GM12878 (cell line): Measurements from ENCODE around the gene DCTPP1. TPM values are rescaled to one million over a fixed set of nuclear protein-coding genes. Genes with fewer than 3 reads are reported as not detected.
"Not testable (repeated sequence)": the region's sequence is repeated elsewhere in the genome, so short reads cannot be mapped to it uniquely, and the experiment has no call there.

ENCODE experiments used
- ATAC-seq: fragments of 200-7000 bp; cut with Tn5 transposase; 3 replicates; pipeline ENCODE4 v1.9.1; 2020; ENCODE audit warnings: mild to moderate bottlenecking, moderate library complexity
- BruUV-seq: library from RNA; stranded (reverse); fragments of 400-500 nt; replicated peaks from 2 replicates; lab custom pipeline; 2021; lab: Mats Ljungman, UMichigan
- CTCF ChIA-PET: fragments of 300-600 bp; sonication (Branson Sonifier 250); formaldehyde crosslinking; extraction: SDS; loops from one replicate; lab custom pipeline; 2021; ENCODE audit warnings: inconsistent platforms; lab: Yijun Ruan, JAX
- POLR2A ChIA-PET: fragments of 350-600 bp; formaldehyde crosslinking; extraction: SDS; loops from one replicate; lab custom pipeline; 2021; ENCODE audit warnings: inconsistent platforms; lab: Charles Lee
- RAD21 ChIA-PET: fragments of 300-600 bp; sonication (Branson Sonifier 250); formaldehyde crosslinking; loops from one replicate; lab custom pipeline; 2023; ENCODE audit warnings: antibody characterized with exemption; ENCODE audit not compliant: unreplicated experiment; lab: Charles Lee
- SMC1A ChIA-PET: fragments of 300-600 bp; sonication (Branson Sonifier 250); formaldehyde crosslinking; loops from one replicate; lab custom pipeline; 2023; ENCODE audit not compliant: unreplicated experiment, uncharacterized antibody; lab: Charles Lee
- DNase-seq: peaks from one replicate; pipeline ENCODE4 v3.0.0-alpha.2; 2011; ENCODE audit warnings: low read depth, low spot score
- FAIRE-seq: peaks from 3 replicates; lab custom pipeline; 2011; peaks lifted over from hg19 to GRCh38; lab: Jason Lieb, UNC
- H2AFZ ChIP-seq: 2 replicates; pipeline ENCODE4 v1.6.0; 2011; ENCODE audit warnings: low read depth, low read length, control low read depth; ENCODE audit not compliant: control insufficient read depth
- H3K27ac ChIP-seq: 2 replicates; pipeline ENCODE4 v1.5.1; 2011; ENCODE audit warnings: control low read depth; ENCODE audit not compliant: control insufficient read depth, insufficient read depth
- H3K27me3 ChIP-seq, 2 experiments: replicated peaks in 1 of 2; 2 replicates each; pipeline versions ENCODE4 v1.6.0 to v1.6.1; 2011; ENCODE audit warnings: low read length in 1 of 2; ENCODE audit not compliant: control insufficient read depth in 2 of 2, insufficient read depth in 2 of 2
- H3K36me3 ChIP-seq, 2 experiments: 2 replicates each; pipeline ENCODE4 v1.5.1; 2011; ENCODE audit warnings: low read length in 1 of 2; ENCODE audit not compliant: control insufficient read depth in 2 of 2, insufficient read depth in 2 of 2
- H3K4me1 ChIP-seq: 2 replicates; pipeline ENCODE4 v1.6.1; 2011; ENCODE audit warnings: mild to moderate bottlenecking, low read length, moderate library complexity, mixed read lengths; ENCODE audit not compliant: control insufficient read depth, insufficient read depth
- H3K4me2 ChIP-seq: 2 replicates; pipeline ENCODE4 v1.6.0; 2011; ENCODE audit warnings: control low read depth; ENCODE audit not compliant: control insufficient read depth, insufficient read depth
- H3K4me3 ChIP-seq: fragments of 200-600 bp; sonication (generic); 2 replicates; pipeline ENCODE4 v1.5.1; 2016
- H3K79me2 ChIP-seq: 2 replicates; pipeline ENCODE4 v1.6.0; 2011; ENCODE audit warnings: low read length; ENCODE audit not compliant: control insufficient read depth, insufficient read depth
- H3K9ac ChIP-seq: 2 replicates; pipeline ENCODE4 v1.8.0; 2011; ENCODE audit warnings: low read length, control low read depth, mixed read lengths; ENCODE audit not compliant: control insufficient read depth, insufficient read depth
- H3K9me3 ChIP-seq: replicated peaks from 3 replicates; pipeline ENCODE4 v1.5.1; 2011; ENCODE audit warnings: mild to moderate bottlenecking, low read length; ENCODE audit not compliant: control insufficient read depth, insufficient read depth
- H4K20me1 ChIP-seq: 2 replicates; pipeline ENCODE4 v1.6.0; 2011; ENCODE audit not compliant: control insufficient read depth, insufficient read depth
- BCL11A ChIP-seq: IDR thresholded peaks from 2 replicates; pipeline ENCODE4 v1.6.1; 2011; ENCODE audit warnings: low read depth, low read length
- EED ChIP-seq: sonication (generic); IDR thresholded peaks from 2 replicates; pipeline ENCODE4 v1.6.1; 2016; ENCODE audit warnings: antibody characterized with exemption, low read depth
- EZH2 ChIP-seq: IDR thresholded peaks from 2 replicates; pipeline ENCODE4 v1.6.1; 2012; ENCODE audit warnings: low read depth, mild to moderate bottlenecking, control low read depth, inconsistent platforms, low read length, borderline replicate concordance; ENCODE audit not compliant: control insufficient read depth
- HDAC6 ChIP-seq: fragments of 200-600 bp; sonication (generic); IDR thresholded peaks from one replicate; pipeline ENCODE4 v1.8.0; 2017; ENCODE audit warnings: antibody characterized with exemption; ENCODE audit not compliant: unreplicated experiment
- POLR2A ChIP-seq: IDR thresholded peaks from 2 replicates; pipeline ENCODE4 v1.6.1; 2011; ENCODE audit warnings: low read depth, mild to moderate bottlenecking, low read length
- SIX5 ChIP-seq: IDR thresholded peaks from 2 replicates; pipeline ENCODE4 v1.6.1; 2011; ENCODE audit warnings: mild to moderate bottlenecking, low read depth, low read length, moderate library complexity; ENCODE audit not compliant: severe bottlenecking
- SPI1 ChIP-seq: IDR thresholded peaks from 2 replicates; pipeline ENCODE4 v1.6.1; 2011; ENCODE audit warnings: low read depth, mild to moderate bottlenecking, low read length, moderate library complexity, borderline replicate concordance; ENCODE audit not compliant: insufficient read depth
- WGBS: methylation state at CpG from one replicate; pipeline ENCODE4 v1.1.6; 2016; ENCODE audit warnings: low lambda C conversion rate; ENCODE audit not compliant: insufficient replicate concordance, insufficient coverage; ENCODE audit errors: missing lambda C conversion rate; 5-methylcytosine and 5-hydroxymethylcytosine counted together
- in situ Hi-C: fragments of 300-500 bp; cut with MboI; formaldehyde crosslinking; loops from 9 replicates; pipeline ENCODE4 v1.14.3; 2018; ENCODE audit warnings: mixed read lengths
- intact Hi-C: fragments of 100-400 bp; cut with micrococcal nuclease; formaldehyde crosslinking; loops from one replicate; pipeline ENCODE4 v1.14.2; 2022; ENCODE audit not compliant: unreplicated experiment
- polyA plus RNA-seq, 11 experiments: library from polyadenylated mRNA; depleted of rRNA in 4 of 11; unstranded in 6 of 11; stranded (reverse) in 5 of 11; fragments of >200 nt; fragmentation: Nextera tagmentation in 4 of 11; fragmentation: Illumina TruSeq in 1 of 11; extraction: Ambion mirVana in 4 of 11; extraction: Trizol in 1 of 11; gene quantifications; 1 replicate in 1 of 11; 2 replicates in 10 of 11; pipeline versions ENCODE4 v1.2.1 to v1.2.3, GENCODE V29; 2011 to 2016; ENCODE audit warnings: inconsistent platforms in 2 of 11, missing spikeins in 2 of 11, low read depth in 1 of 11
- total RNA-seq, 4 experiments: library from RNA; depleted of rRNA in 3 of 4; stranded (reverse); fragments of >200 nt in 3 of 4; fragmentation: Illumina TruSeq in 1 of 4; extraction: Trizol in 1 of 4; gene quantifications; 2 replicates each; pipeline versions ENCODE4 v1.2.1 to v1.2.3, GENCODE V29; 2013 to 2021

Gene DCTPP1
- total and polyA plus RNA-seq, 10 of the 15 experiments (the other 5 are each of a cell fraction or from before 2014, with no cell fraction given), result 72.1 to 266 (median 157) TPM

DNA sequence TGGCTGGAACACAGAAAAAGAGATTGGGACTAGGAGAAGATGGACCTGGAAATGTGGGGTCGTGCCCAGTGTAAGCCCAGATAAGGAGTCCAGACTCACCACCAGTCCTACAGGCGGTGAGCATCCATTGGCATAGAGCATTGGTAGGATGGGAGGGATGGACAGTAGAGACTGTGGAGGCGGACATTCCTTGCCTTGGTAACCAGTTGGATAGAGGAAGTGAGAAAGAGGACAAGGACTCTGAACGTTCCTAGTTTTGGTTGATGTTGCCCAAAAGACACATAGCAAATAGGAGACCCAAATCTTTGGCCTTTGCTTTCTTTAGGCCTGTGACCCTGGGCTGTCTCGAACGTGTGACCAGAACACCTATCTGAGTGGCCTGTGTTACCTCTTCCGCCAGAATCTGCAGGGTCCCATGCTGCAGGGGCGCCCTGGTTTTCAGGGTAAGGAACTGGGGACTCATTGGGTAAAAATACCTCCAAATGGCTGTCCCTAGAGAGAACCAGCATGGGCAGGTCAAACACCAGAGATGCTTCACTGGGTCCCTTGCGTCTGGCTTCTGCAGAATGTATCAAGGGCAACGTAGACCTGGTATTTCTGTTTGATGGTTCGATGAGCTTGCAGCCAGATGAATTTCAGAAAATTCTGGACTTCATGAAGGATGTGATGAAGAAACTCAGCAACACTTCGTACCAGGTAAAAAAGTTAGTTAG is 49.1 kb upstream of the DCTPP1 start:
- in situ Hi-C loops, result no loop called here
- RAD21 ChIA-PET, result interaction anchor here (0.8 to 2.1 kb wide), 3 partner anchors 22 to 92 kb away, joined by 3 to 4 read pairs (median 3); partner anchors contain the start of gene ZNF688
- H3K9me3 ChIP-seq, result no peaks in the 10 kb centered on the region
- H3K4me2 ChIP-seq, result no peak overlapping the region
- no peaks in the 10 kb centered on the region for H4K20me1 ChIP-seq
- no peak for DNase-seq
- TF ChIP-seq POLR2A (peak; percentile 35; the same call in 1 of the 2 replicates), BCL11A (no peak), SIX5 (no peak), EZH2 (no peak), EED (0 out of 2 replicates have a peak, but pooled peaks have one; percentile 14), HDAC6 (no peak), SPI1 (peak; percentile 48; the same call in 1 of the 2 replicates)
- TF ChIP-seq, all 136 proteins: peak for 3
- peaks cover 11% of the 10 kb centered on the region for H3K79me2 ChIP-seq
- ChIA-PET SMC1A (interaction anchor here (0.6 to 2.1 kb wide), 3 partner anchors 21 to 122 kb away, joined by 3 to 5 read pairs (median 5); no protein-coding TSS in a partner anchor), POLR2A (interaction anchor here (1.6 kb wide), 1 partner anchor 21 kb away, joined by 9 read pairs; no protein-coding TSS in a partner anchor), CTCF (interaction anchor here (1.0 to 1.7 kb wide), 4 partner anchors 22 to 124 kb away, joined by 3 to 10 read pairs (median 6); no protein-coding TSS in a partner anchor)
- H3K4me3 ChIP-seq, result no peak overlapping the region
- ATAC-seq (peak; percentile 5), FAIRE-seq (no peak)
- H3K36me3 ChIP-seq, result peaks cover 11 to 15% of the 10 kb centered on the region in 2 experiments
- H3K27me3 ChIP-seq, result no peaks in the 10 kb centered on the region
- no TSS peak for BruUV-seq
- 66% methylated on average over 12 of the region's 12 CpGs for WGBS
- no peak overlapping the region for H2AFZ ChIP-seq
- intact Hi-C loops, result no loop called here
- H3K9ac ChIP-seq, result no peak overlapping the region
- peaks cover 11% of the 10 kb centered on the region for H3K4me1 ChIP-seq
- H3K27ac ChIP-seq, result no peak overlapping the region

DNA sequence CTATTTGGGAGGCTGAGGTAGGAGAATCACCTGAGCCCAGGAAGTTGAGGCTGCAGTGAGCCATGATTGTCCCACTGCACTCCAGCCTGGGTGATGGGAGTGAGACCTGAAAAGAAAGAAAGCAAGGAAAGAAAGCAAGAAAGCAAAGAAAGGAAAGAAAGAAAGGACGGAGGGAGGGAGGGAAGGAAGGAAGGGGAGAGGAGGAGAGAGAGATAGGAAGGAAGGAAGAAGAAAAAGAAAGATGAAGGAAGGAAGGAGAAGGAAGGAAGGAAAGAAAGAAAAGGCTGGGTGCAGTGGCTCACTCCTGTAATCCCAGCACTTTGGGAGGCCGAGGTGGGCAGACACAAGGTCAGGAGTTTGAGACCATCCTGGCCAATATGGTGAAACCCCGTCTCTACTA is 47.9 kb upstream of the DCTPP1 start:
- intact Hi-C loops, H3K27me3 ChIP-seq, H3K27ac ChIP-seq, H3K9me3 ChIP-seq, H3K4me3 ChIP-seq, FAIRE-seq, H3K4me2 ChIP-seq, H4K20me1 ChIP-seq, DNase-seq, H2AFZ ChIP-seq, ATAC-seq, BruUV-seq, H3K9ac ChIP-seq, H3K36me3 ChIP-seq, in situ Hi-C loops: not testable (repeated sequence)
- Histone ChIP-seq H3K4me1 (peaks cover 12% of the 10 kb centered on the region), H3K79me2 (peaks cover 22% of the 10 kb centered on the region)
- ChIA-PET CTCF (interaction anchor here (0.9 to 2.8 kb wide), 2 partner anchors 13 to 57 kb away, joined by 4 to 15 read pairs; partner anchors contain the start of gene ZNF747), RAD21 (interaction anchor here (11.0 kb wide), 1 partner anchor 19 kb away, joined by 307 read pairs; no protein-coding TSS in a partner anchor), SMC1A (interaction anchor here (0.9 to 11.2 kb wide), 2 partner anchors 10 to 25 kb away, joined by 7 to 431 read pairs; partner anchors contain the start of gene SEPHS2), POLR2A (interaction anchor here (0.6 to 11.0 kb wide), 3 partner anchors 20 to 292 kb away, joined by 4 to 367 read pairs (median 8); no protein-coding TSS in a partner anchor)
- WGBS, result 93% methylated on average over 3 of the region's 3 CpGs
